Measurements from ENCODE around the gene L2HGDH. TPM values are rescaled to one million over a fixed set of nuclear protein-coding genes. Genes with fewer than 3 reads are reported as not detected.

The L2HGDH gene
- polyA plus RNA-seq, 1 of the 3 experiments (the other 2 are of a cell fraction): 8.4 TPM

DNA sequence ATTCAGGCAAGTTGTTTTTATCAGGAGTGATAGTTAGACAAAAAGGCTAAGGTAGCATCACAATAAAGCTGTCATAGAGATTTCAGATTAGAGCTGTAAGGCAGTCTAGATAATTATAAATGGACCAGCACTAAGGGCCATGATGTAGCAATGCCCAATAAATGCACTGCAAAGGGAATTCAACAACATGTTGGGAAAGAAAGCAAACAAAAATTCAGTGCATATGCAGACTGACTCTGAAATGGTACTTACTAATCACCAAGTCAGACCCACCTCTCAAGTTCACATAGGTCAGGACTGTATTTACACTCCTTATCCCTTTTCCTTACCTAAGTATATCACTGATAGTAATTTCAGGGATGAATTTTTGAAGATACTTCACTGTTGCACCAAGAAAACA lies 47.0 kb downstream of the L2HGDH start (continued):
- TF ChIP-seq SIN3A (IDR thresholded peaks at IDR 0.05; ENCODE audit: borderline replicate concordance, low read depth, low read length) (no peak), TAF1 (IDR thresholded peaks at IDR 0.05; ENCODE audit: borderline replicate concordance, low read depth, low read length) (no peak), SMC3 (IDR thresholded peaks at IDR 0.05; ENCODE audit: low read depth, low read length) (no peak), ELF1 (IDR thresholded peaks at IDR 0.05) (no peak), JUND (IDR thresholded peaks at IDR 0.05) (no peak), TCF12 (IDR thresholded peaks at IDR 0.05) (no peak), RCOR1 (IDR thresholded peaks at IDR 0.05; ENCODE audit: low read length) (no peak), RFX5 (IDR thresholded peaks at IDR 0.05; ENCODE audit: low read length) (no peak)
- TF ChIP-seq, protein P1, sequence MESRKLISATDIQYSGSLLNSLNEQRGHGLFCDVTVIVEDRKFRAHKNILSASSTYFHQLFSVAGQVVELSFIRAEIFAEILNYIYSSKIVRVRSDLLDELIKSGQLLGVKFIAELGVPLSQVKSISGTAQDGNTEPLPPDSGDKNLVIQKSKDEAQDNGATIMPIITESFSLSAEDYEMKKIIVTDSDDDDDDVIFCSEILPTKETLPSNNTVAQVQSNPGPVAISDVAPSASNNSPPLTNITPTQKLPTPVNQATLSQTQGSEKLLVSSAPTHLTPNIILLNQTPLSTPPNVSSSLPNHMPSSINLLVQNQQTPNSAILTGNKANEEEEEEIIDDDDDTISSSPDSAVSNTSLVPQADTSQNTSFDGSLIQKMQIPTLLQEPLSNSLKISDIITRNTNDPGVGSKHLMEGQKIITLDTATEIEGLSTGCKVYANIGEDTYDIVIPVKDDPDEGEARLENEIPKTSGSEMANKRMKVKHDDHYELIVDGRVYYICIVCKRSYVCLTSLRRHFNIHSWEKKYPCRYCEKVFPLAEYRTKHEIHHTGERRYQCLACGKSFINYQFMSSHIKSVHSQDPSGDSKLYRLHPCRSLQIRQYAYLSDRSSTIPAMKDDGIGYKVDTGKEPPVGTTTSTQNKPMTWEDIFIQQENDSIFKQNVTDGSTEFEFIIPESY (IDR thresholded peaks at IDR 0.05; ENCODE audit: borderline replicate concordance, low read depth): no peak

DNA sequence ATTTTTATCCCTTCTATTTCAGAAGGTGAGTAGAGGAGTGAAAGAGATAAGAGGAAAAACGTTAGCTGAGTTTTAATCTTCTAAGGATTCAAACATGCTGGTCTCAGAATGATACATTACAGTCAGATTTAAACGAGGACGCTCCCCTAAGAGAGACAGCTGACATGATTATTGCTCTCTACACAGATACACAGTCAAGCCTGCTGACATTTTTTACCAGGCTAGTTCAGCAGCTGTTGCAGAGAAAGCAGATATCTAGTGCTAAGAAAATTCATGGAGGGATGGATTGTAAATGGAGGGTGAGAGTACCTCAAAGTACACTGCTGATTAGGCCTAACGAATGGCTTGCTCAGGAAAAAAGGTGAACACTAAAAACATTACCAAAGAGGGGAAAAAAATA lies 48.7 kb downstream of the L2HGDH start:
- CTCF ChIA-PET: interaction anchor here (1.6 kb wide), 1 partner anchor 397 kb away, joined by 3 read pairs; no protein-coding TSS in a partner anchor
- TF ChIP-seq ELF1 (IDR thresholded peaks at IDR 0.05) (no peak), REST (IDR thresholded peaks at IDR 0.05; ENCODE audit: low read depth, low read length) (no peak), SMC3 (IDR thresholded peaks at IDR 0.05; ENCODE audit: low read depth, low read length) (no peak), RCOR1 (IDR thresholded peaks at IDR 0.05; ENCODE audit: low read length) (no peak), IRF3 (IDR thresholded peaks at IDR 0.05; ENCODE audit: low read depth, low read length) (no peak), SIN3A (IDR thresholded peaks at IDR 0.05; ENCODE audit: borderline replicate concordance, low read depth, low read length) (no peak), CTCF (IDR thresholded peaks at IDR 0.05) (no peak), EZH2phosphoT487 (IDR thresholded peaks at IDR 0.05; ENCODE audit: borderline replicate concordance, low read depth) (no peak), RXRA (IDR thresholded peaks at IDR 0.05; ENCODE audit: borderline replicate concordance, low read depth) (no peak), RAD21 (IDR thresholded peaks at IDR 0.05; ENCODE audit: low read length) (no peak), GABPA (IDR thresholded peaks at IDR 0.05; ENCODE audit: low read depth) (no peak), GATA2 (CRISPR knock-in tag; IDR thresholded peaks at IDR 0.05) (no peak), NFIC (IDR thresholded peaks at IDR 0.05; ENCODE audit: borderline replicate concordance) (no peak), RFX5 (IDR thresholded peaks at IDR 0.05; ENCODE audit: low read length) (no peak), POLR2AphosphoS5 (IDR thresholded peaks at IDR 0.05; ENCODE audit: low read depth, low read length) (no peak), FOSL2 (IDR thresholded peaks at IDR 0.05; ENCODE audit: borderline replicate concordance, low read depth) (no peak)
- TF ChIP-seq, protein P1 (IDR thresholded peaks at IDR 0.05; ENCODE audit: borderline replicate concordance, low read depth): no peak

More for the DNA sequence above, 48.7 kb downstream of the L2HGDH start:
- Histone ChIP-seq H3K27ac (ENCODE audit: low read depth in 2 of 2, low read length in 1 of 2) (no peak overlapping the region), H3K36me3 (replicated peaks in 1 of 2; ENCODE audit: control insufficient read depth in 1 of 2, insufficient read depth in 2 of 2, low read length in 1 of 2) (no peaks in the 10 kb centered on the region), H3K4me1 (ENCODE audit: control insufficient read depth in 1 of 2, insufficient read depth in 2 of 2, low read depth in 1 of 2, low read length in 1 of 2) (no peaks in the 10 kb centered on the region), H3K4me3 (ENCODE audit: low read depth in 2 of 2, low read length in 1 of 2) (no peak overlapping the region), H3K9me3 (no peaks in the 10 kb centered on the region), H4K20me1 (ENCODE audit: insufficient read depth) (no peaks in the 10 kb centered on the region), H3K4me2 (no peak overlapping the region), H3K9ac (no peak overlapping the region), H3F3A (replicated peaks; ENCODE audit: insufficient read depth) (no peaks in the 10 kb centered on the region), H3K9me2 (no peaks in the 10 kb centered on the region), H2AFZ (ENCODE audit: low read depth) (no peak overlapping the region), H3K79me2 (ENCODE audit: insufficient read depth) (no peaks in the 10 kb centered on the region), H3K27me3 (ENCODE audit: insufficient read depth) (no peaks in the 10 kb centered on the region)
- WGBS (ENCODE audit: low lambda C conversion rate): 80% methylated on average over 4 of the region's 4 CpGs
- POLR2A ChIA-PET: no interaction called here
- no peak for DNase-seq
